SK-N-MC (cell line): ENCODE results near the gene ACOX1.

Source experiments
- EZH2 ChIP-seq: fragments of 200-600 bp; sonication (generic); IDR thresholded peaks from one replicate; pipeline ENCODE4 v1.6.1; 2017; ENCODE audit warnings: antibody characterized with exemption
- FOXP2 ChIP-seq: optimal IDR thresholded peaks from 2 replicates; pipeline ENCODE3; 2011; ENCODE audit warnings: mild to moderate bottlenecking, moderate library complexity; ENCODE audit not compliant: insufficient read depth; ENCODE audit errors: extremely low read length, control extremely low read depth
- POLR2AphosphoS5 ChIP-seq: IDR thresholded peaks from 2 replicates; pipeline ENCODE4 v1.6.1; 2012; ENCODE audit warnings: mild to moderate bottlenecking, low read depth, low read length, borderline replicate concordance

- no peak for TF ChIP-seq POLR2AphosphoS5
- TF ChIP-seq EZH2 = no peak
- TF ChIP-seq FOXP2 = no peak
These were observed 43.3 kb upstream of the ACOX1 start for GRCh38 chr17:76022285-76022684.
